ENCODE results near the gene FPR2. TPM values are rescaled to one million over a fixed set of nuclear protein-coding genes. Genes with fewer than 3 reads are reported as not detected.

Gene FPR2
- total RNA-seq, 1 experiment from 2014 or later, result not detected

DNA sequence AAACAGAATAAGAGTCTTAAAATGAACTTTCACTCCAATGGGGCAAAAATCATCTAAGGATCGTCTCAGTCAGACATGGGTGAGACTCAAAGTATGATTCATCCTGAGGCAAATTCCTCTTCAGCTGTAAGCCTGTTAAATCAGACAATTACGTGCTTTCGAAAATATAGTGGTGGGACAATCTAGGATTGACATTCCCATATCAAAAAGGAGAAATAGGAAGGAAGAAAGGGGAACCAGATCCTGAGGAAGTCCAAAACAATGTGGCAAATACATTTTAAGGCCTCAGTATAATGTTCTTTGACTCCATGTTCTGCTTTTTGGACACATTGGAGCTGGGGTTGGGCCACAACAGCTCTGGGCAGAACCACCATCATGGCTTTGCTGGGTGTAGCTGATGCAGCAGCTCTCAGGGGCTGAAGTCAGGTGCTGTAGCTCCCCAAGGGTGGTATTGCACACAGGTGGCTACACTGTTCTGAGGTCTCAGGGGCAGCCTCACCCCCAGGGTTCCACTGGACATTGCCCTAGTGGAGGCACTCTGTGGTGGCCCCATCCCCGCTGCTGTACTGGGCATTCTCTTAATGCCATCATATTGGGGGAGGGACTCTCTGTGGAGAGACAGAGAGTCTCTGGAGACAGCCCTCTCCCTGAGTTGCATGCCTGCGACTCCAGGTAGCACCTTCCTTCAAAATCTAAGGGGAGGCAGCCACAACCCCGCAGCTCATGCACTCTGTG, 28.2 kb downstream of the FPR2 start:
- TF ChIP-seq, protein P1, sequence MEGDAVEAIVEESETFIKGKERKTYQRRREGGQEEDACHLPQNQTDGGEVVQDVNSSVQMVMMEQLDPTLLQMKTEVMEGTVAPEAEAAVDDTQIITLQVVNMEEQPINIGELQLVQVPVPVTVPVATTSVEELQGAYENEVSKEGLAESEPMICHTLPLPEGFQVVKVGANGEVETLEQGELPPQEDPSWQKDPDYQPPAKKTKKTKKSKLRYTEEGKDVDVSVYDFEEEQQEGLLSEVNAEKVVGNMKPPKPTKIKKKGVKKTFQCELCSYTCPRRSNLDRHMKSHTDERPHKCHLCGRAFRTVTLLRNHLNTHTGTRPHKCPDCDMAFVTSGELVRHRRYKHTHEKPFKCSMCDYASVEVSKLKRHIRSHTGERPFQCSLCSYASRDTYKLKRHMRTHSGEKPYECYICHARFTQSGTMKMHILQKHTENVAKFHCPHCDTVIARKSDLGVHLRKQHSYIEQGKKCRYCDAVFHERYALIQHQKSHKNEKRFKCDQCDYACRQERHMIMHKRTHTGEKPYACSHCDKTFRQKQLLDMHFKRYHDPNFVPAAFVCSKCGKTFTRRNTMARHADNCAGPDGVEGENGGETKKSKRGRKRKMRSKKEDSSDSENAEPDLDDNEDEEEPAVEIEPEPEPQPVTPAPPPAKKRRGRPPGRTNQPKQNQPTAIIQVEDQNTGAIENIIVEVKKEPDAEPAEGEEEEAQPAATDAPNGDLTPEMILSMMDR (IDR thresholded peaks at IDR 0.05; ENCODE audit: insufficient read depth in 1 of 2, low read depth in 1 of 2, low read length in 1 of 2, severe bottlenecking in 1 of 2, unreplicated experiment in 1 of 2), result no peak
- CTCF ChIA-PET, result no interaction called here

DNA sequence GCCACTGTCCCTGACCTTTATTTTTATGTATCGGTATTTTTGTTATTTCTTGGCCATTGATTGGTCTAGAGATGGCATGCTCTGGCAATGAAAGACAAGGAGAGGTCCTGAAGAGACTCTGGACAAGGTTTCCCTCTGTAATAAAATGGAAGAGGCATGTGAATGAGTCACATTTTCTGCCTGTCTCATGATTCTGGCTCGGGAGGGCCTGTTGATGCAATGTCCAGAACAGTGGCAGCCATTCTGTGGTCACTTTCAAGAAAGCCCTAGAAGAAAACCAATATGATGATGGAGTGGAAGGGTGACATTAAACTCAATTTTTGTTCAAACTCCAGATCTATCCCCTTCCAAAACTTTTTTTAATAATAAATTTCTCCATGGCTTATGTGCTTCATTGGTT, 32.0 kb downstream of the FPR2 start:
- Histone ChIP-seq H3K4me3 (ENCODE audit: low read depth, low read length) (no peak overlapping the region), H3K4me1 (no peaks in the 10 kb centered on the region), H3K36me3 (ENCODE audit: control insufficient read depth, insufficient read depth, low read length) (no peaks in the 10 kb centered on the region), H3K9me3 (no peaks in the 10 kb centered on the region; the same call in 1 of the 2 replicates), H3K27me3 (replicated peaks; ENCODE audit: control insufficient read depth, insufficient read depth, low read length) (no peaks in the 10 kb centered on the region)
- H3K27ac Mint-ChIP-seq (ENCODE audit: unreplicated experiment), result no peak overlapping the region
- no peaks in the 10 kb centered on the region for H3K4me1 Mint-ChIP-seq (ENCODE audit: low read depth, unreplicated experiment)
- TF ChIP-seq, protein P1 (IDR thresholded peaks at IDR 0.05; ENCODE audit: insufficient read depth in 1 of 2, low read depth in 1 of 2, low read length in 1 of 2, severe bottlenecking in 1 of 2, unreplicated experiment in 1 of 2), result no peak
- no peaks in the 10 kb centered on the region for H3K36me3 Mint-ChIP-seq (ENCODE audit: insufficient read depth, unreplicated experiment)
- H3K27me3 Mint-ChIP-seq (ENCODE audit: insufficient read depth, unreplicated experiment), result no peaks in the 10 kb centered on the region
- POLR2A ChIA-PET, result no interaction called here
- CTCF ChIA-PET, result no interaction called here
- no TSS peak for BruUV-seq (replicated peaks)
- DNase-seq, result no peak
- intact Hi-C loops (cut with micrococcal nuclease; ENCODE audit: unreplicated experiment), result no loop called here
- peaks cover 40% of the 10 kb centered on the region for H3K9me3 Mint-ChIP-seq (ENCODE audit: unreplicated experiment)
- H3K4me3 Mint-ChIP-seq (ENCODE audit: unreplicated experiment), result no peak overlapping the region

More for the DNA sequence above, 28.2 kb downstream of the FPR2 start:
- no peaks in the 10 kb centered on the region; the same call in 1 of the 2 replicates for H3K9me3 ChIP-seq
- no peak overlapping the region for H3K4me3 Mint-ChIP-seq (ENCODE audit: unreplicated experiment)
- no peaks in the 10 kb centered on the region for H3K4me1 ChIP-seq
- BruUV-seq (replicated peaks), result no TSS peak
- no peaks in the 10 kb centered on the region for H3K27me3 Mint-ChIP-seq (ENCODE audit: insufficient read depth, unreplicated experiment)
- H3K9me3 Mint-ChIP-seq (ENCODE audit: unreplicated experiment), result peaks cover 28% of the 10 kb centered on the region
- H3K27ac Mint-ChIP-seq (ENCODE audit: unreplicated experiment), result no peak overlapping the region
- DNase-seq, result no peak
- H3K4me1 Mint-ChIP-seq (ENCODE audit: low read depth, unreplicated experiment), result no peaks in the 10 kb centered on the region
- H3K27me3 ChIP-seq (replicated peaks; ENCODE audit: control insufficient read depth, insufficient read depth, low read length), result no peaks in the 10 kb centered on the region
- POLR2A ChIA-PET, result no interaction called here
- no peaks in the 10 kb centered on the region for H3K36me3 Mint-ChIP-seq (ENCODE audit: insufficient read depth, unreplicated experiment)
- intact Hi-C loops (cut with micrococcal nuclease; ENCODE audit: unreplicated experiment), result no loop called here
- no peak overlapping the region for H3K4me3 ChIP-seq (ENCODE audit: low read depth, low read length)
- no peaks in the 10 kb centered on the region for H3K36me3 ChIP-seq (ENCODE audit: control insufficient read depth, insufficient read depth, low read length)

DNA sequence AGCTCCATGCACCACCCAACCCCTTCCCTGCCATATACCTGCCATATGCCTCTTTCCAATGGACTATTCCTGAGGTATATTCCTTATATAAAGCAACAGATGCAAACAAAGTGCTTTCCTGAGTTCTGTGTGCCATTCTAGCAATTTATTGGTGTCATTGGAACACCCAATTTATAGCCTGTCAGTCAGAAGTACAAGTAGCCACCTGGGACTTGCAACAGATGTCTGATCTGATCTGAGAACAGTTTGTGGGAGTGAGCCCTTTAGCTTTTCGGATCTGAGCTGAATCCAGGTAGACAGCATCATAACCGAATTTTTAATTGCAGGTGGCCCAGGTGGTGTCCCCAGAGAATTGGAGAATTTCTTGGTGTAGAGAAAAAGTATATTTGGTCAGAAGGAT, 33.0 kb downstream of the FPR2 start:
- TF ChIP-seq, protein P1 (IDR thresholded peaks at IDR 0.05; ENCODE audit: insufficient read depth in 1 of 2, low read depth in 1 of 2, low read length in 1 of 2, severe bottlenecking in 1 of 2, unreplicated experiment in 1 of 2), result no peak
- Mint-ChIP-seq H3K4me1 (ENCODE audit: low read depth, unreplicated experiment) (no peaks in the 10 kb centered on the region), H3K4me3 (ENCODE audit: unreplicated experiment) (no peak overlapping the region), H3K36me3 (ENCODE audit: insufficient read depth, unreplicated experiment) (no peaks in the 10 kb centered on the region), H3K27ac (ENCODE audit: unreplicated experiment) (no peak overlapping the region), H3K9me3 (ENCODE audit: unreplicated experiment) (peaks cover 36% of the 10 kb centered on the region), H3K27me3 (ENCODE audit: insufficient read depth, unreplicated experiment) (no peaks in the 10 kb centered on the region)
- Histone ChIP-seq H3K9me3 (no peaks in the 10 kb centered on the region; the same call in 1 of the 2 replicates), H3K27me3 (replicated peaks; ENCODE audit: control insufficient read depth, insufficient read depth, low read length) (no peaks in the 10 kb centered on the region), H3K4me3 (ENCODE audit: low read depth, low read length) (no peak overlapping the region), H3K36me3 (ENCODE audit: control insufficient read depth, insufficient read depth, low read length) (no peaks in the 10 kb centered on the region), H3K4me1 (no peaks in the 10 kb centered on the region)
- no peak for DNase-seq
- no TSS peak for BruUV-seq (replicated peaks)
- CTCF ChIA-PET, result no interaction called here
- POLR2A ChIA-PET, result no interaction called here
- intact Hi-C loops (cut with micrococcal nuclease; ENCODE audit: unreplicated experiment), result no loop called here
